ENCODE results near the gene RGS3.

The RGS3 gene

GRCh38 chr9:113522419-113522818 is 58.9 kb downstream of the RGS3 start:
- no peak for ATAC-seq
- no peak for TF ChIP-seq ZNF565 (CRISPR knock-in tag; conservative IDR thresholded peaks at IDR 0.05; ENCODE audit: low read depth)
- TF ChIP-seq ZC3H10 (CRISPR knock-in tag; IDR thresholded peaks at IDR 0.05): no peak
- no peak for TF ChIP-seq BACH2 (CRISPR knock-in tag; IDR thresholded peaks at IDR 0.05; ENCODE audit: borderline replicate concordance)
- TF ChIP-seq TOX (CRISPR knock-in tag; IDR thresholded peaks at IDR 0.05; ENCODE audit: borderline replicate concordance): no peak
- no peak for TF ChIP-seq ISL1 (CRISPR knock-in tag; IDR thresholded peaks at IDR 0.05)
- no peak for TF ChIP-seq ZNF8 (CRISPR knock-in tag; IDR thresholded peaks at IDR 0.05)

DNA sequence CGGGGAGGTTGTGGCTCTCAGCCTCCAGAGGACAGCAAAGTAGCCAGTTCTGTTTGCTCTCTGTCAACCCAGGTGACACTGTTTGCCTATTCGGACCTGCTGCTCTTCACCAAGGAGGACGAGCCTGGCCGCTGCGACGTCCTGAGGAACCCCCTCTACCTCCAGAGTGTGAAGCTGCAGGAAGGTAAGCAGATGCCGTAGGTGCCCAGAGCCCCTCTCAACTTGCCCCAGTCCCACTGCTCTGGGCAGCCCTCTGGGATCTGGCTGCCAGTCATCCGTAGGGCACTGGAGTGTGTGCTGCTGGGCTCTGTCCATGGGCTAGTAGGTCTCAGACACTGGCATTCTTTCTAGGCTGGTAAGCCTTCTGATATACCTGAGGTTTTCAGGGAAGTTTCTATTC is 59.3 kb downstream of the RGS3 start:
- no peak for ATAC-seq
- TF ChIP-seq ZC3H10 (CRISPR knock-in tag; IDR thresholded peaks at IDR 0.05): no peak
- no peak for TF ChIP-seq ISL1 (CRISPR knock-in tag; IDR thresholded peaks at IDR 0.05)
- TF ChIP-seq ZNF70 (CRISPR knock-in tag; IDR thresholded peaks at IDR 0.05): no peak
- TF ChIP-seq CSDC2 (CRISPR knock-in tag; IDR thresholded peaks at IDR 0.05): no peak
- TF ChIP-seq ZNF565 (CRISPR knock-in tag; conservative IDR thresholded peaks at IDR 0.05; ENCODE audit: low read depth): no peak
- TF ChIP-seq ARNTL (CRISPR knock-in tag; IDR thresholded peaks at IDR 0.05; ENCODE audit: borderline replicate concordance, low read depth): no peak
- no peak for TF ChIP-seq RARB (CRISPR knock-in tag; IDR thresholded peaks at IDR 0.05)
- TF ChIP-seq OSR1 (CRISPR knock-in tag; IDR thresholded peaks at IDR 0.05): no peak
- no peak for TF ChIP-seq PATZ1 (CRISPR knock-in tag; IDR thresholded peaks at IDR 0.05; ENCODE audit: borderline replicate concordance)
- no peak for TF ChIP-seq ZFP3 (CRISPR knock-in tag; IDR thresholded peaks at IDR 0.05)
- TF ChIP-seq CSRNP3 (CRISPR knock-in tag; IDR thresholded peaks at IDR 0.05): no peak
- no peak for TF ChIP-seq ZNF8 (CRISPR knock-in tag; IDR thresholded peaks at IDR 0.05)
- no peak for TF ChIP-seq PPARA (CRISPR knock-in tag; IDR thresholded peaks at IDR 0.05; ENCODE audit: borderline replicate concordance)
- no peak for TF ChIP-seq GLIS3 (CRISPR knock-in tag; IDR thresholded peaks at IDR 0.05)
- TF ChIP-seq TCF4 (CRISPR knock-in tag; IDR thresholded peaks at IDR 0.05; ENCODE audit: borderline replicate concordance): no peak
- TF ChIP-seq CREB5 (CRISPR knock-in tag; IDR thresholded peaks at IDR 0.05; ENCODE audit: low read depth): no peak
- TF ChIP-seq SNAI2 (CRISPR knock-in tag; IDR thresholded peaks at IDR 0.05): no peak
- no peak for TF ChIP-seq TSHZ2 (CRISPR knock-in tag; IDR thresholded peaks at IDR 0.05)
- no peak for TF ChIP-seq BACH2 (CRISPR knock-in tag; IDR thresholded peaks at IDR 0.05; ENCODE audit: borderline replicate concordance)
- no peak for TF ChIP-seq ESRRG (CRISPR knock-in tag; IDR thresholded peaks at IDR 0.05)

- ATAC-seq: no peak
- TF ChIP-seq TOX (CRISPR knock-in tag; IDR thresholded peaks at IDR 0.05; ENCODE audit: borderline replicate concordance) (no peak), ZNF70 (CRISPR knock-in tag; IDR thresholded peaks at IDR 0.05) (no peak), ZFP30 (CRISPR knock-in tag; IDR thresholded peaks at IDR 0.05) (no peak), PATZ1 (CRISPR knock-in tag; IDR thresholded peaks at IDR 0.05; ENCODE audit: borderline replicate concordance) (no peak), PPARA (CRISPR knock-in tag; IDR thresholded peaks at IDR 0.05; ENCODE audit: borderline replicate concordance) (no peak), POU6F1 (CRISPR knock-in tag; IDR thresholded peaks at IDR 0.05; ENCODE audit: borderline replicate concordance, low read depth) (no peak), RARB (CRISPR knock-in tag; IDR thresholded peaks at IDR 0.05) (no peak), TCF4 (CRISPR knock-in tag; IDR thresholded peaks at IDR 0.05; ENCODE audit: borderline replicate concordance) (no peak), SNAI2 (CRISPR knock-in tag; IDR thresholded peaks at IDR 0.05) (no peak), CSRNP3 (CRISPR knock-in tag; IDR thresholded peaks at IDR 0.05) (no peak), ISL1 (CRISPR knock-in tag; IDR thresholded peaks at IDR 0.05) (no peak), OSR1 (CRISPR knock-in tag; IDR thresholded peaks at IDR 0.05) (no peak), BACH2 (CRISPR knock-in tag; IDR thresholded peaks at IDR 0.05; ENCODE audit: borderline replicate concordance) (no peak), GLIS3 (CRISPR knock-in tag; IDR thresholded peaks at IDR 0.05) (no peak), CSDC2 (CRISPR knock-in tag; IDR thresholded peaks at IDR 0.05) (no peak)
Observed at GRCh38 chr9:113523421-113524141, 60.1 kb downstream of the RGS3 start.
